ENCODE measurements around the gene EEF1G. TPM values are rescaled to one million over a fixed set of nuclear protein-coding genes. Genes with fewer than 3 reads are reported as not detected.
A peak's percentile ranks its signal among the peaks of the same experiment; 100 is the strongest.

The EEF1G gene
- total and polyA plus RNA-seq, 9 of the 15 experiments (the other 6 are each of a cell fraction or from before 2014, with no cell fraction given): 985 to 2,349 (median 2,035) TPM

DNA sequence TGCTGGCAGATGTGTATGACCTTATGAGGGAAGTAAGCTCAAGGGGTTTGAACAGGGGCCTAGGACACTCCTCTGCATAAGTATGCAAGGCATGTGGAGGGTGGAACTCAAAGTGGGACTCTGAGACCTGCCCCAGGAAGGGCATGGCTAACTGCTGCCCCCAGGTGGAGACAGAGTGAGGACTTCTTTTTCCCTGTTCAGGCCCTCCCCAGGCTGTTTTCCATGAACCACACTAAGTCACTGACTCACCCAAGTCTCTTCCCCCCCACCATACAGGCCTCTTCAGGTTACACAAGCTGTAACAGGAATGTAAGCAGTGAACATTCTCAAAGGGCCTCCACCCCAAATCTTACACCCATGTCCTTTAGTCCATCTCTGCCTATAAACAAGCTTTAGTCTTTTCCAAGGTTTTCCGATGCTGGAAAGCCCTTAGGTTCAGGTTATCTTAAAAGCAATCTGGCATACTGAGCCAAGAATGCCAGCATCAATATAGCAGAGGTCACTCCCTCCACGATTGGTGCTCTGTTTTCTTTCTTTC lies 13.1 kb downstream of the EEF1G start (continued):
- TF ChIP-seq JUND (IDR thresholded peaks at IDR 0.05; ENCODE audit: borderline replicate concordance, low read depth, low read length): peak; percentile 89
- peak; percentile 88; the same call in 2 of the 3 replicates for TF ChIP-seq JUND (tag; IDR thresholded peaks at IDR 0.05; ENCODE audit: borderline replicate concordance, low read depth, low read length)
- 0 out of 2 replicates have a peak, but pooled peaks have one; percentile 16 for TF ChIP-seq OTX1 (CRISPR knock-in tag; IDR thresholded peaks at IDR 0.05)
- no peak for TF ChIP-seq SP2 (IDR thresholded peaks at IDR 0.05; ENCODE audit: extremely low read depth, low read depth, low read length, poor library complexity, severe bottlenecking)
- peak; percentile 35; the same call in 1 of the 2 replicates for TF ChIP-seq MTA3 (IDR thresholded peaks at IDR 0.05; ENCODE audit: borderline replicate concordance)
- TF ChIP-seq, protein P1, sequence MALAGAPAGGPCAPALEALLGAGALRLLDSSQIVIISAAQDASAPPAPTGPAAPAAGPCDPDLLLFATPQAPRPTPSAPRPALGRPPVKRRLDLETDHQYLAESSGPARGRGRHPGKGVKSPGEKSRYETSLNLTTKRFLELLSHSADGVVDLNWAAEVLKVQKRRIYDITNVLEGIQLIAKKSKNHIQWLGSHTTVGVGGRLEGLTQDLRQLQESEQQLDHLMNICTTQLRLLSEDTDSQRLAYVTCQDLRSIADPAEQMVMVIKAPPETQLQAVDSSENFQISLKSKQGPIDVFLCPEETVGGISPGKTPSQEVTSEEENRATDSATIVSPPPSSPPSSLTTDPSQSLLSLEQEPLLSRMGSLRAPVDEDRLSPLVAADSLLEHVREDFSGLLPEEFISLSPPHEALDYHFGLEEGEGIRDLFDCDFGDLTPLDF (CRISPR knock-in tag; IDR thresholded peaks at IDR 0.05): no peak
- no peak for TF ChIP-seq HES1 (IDR thresholded peaks at IDR 0.05; ENCODE audit: low read depth)
- TF ChIP-seq ZNF79 (CRISPR knock-in tag; IDR thresholded peaks at IDR 0.05; ENCODE audit: low read depth): no peak
- no peak; the same call in 1 of the 2 replicates for TF ChIP-seq EHMT2 (IDR thresholded peaks at IDR 0.05)
- TF ChIP-seq TSC22D4 (tag; IDR thresholded peaks at IDR 0.05): no peak
- no peak for TF ChIP-seq USF2 (CRISPR knock-in tag; IDR thresholded peaks at IDR 0.05)
- TF ChIP-seq, protein P2, sequence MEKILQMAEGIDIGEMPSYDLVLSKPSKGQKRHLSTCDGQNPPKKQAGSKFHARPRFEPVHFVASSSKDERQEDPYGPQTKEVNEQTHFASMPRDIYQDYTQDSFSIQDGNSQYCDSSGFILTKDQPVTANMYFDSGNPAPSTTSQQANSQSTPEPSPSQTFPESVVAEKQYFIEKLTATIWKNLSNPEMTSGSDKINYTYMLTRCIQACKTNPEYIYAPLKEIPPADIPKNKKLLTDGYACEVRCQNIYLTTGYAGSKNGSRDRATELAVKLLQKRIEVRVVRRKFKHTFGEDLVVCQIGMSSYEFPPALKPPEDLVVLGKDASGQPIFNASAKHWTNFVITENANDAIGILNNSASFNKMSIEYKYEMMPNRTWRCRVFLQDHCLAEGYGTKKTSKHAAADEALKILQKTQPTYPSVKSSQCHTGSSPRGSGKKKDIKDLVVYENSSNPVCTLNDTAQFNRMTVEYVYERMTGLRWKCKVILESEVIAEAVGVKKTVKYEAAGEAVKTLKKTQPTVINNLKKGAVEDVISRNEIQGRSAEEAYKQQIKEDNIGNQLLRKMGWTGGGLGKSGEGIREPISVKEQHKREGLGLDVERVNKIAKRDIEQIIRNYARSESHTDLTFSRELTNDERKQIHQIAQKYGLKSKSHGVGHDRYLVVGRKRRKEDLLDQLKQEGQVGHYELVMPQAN (IDR thresholded peaks at IDR 0.05; ENCODE audit: borderline replicate concordance): no peak
- TF ChIP-seq, protein P3, sequence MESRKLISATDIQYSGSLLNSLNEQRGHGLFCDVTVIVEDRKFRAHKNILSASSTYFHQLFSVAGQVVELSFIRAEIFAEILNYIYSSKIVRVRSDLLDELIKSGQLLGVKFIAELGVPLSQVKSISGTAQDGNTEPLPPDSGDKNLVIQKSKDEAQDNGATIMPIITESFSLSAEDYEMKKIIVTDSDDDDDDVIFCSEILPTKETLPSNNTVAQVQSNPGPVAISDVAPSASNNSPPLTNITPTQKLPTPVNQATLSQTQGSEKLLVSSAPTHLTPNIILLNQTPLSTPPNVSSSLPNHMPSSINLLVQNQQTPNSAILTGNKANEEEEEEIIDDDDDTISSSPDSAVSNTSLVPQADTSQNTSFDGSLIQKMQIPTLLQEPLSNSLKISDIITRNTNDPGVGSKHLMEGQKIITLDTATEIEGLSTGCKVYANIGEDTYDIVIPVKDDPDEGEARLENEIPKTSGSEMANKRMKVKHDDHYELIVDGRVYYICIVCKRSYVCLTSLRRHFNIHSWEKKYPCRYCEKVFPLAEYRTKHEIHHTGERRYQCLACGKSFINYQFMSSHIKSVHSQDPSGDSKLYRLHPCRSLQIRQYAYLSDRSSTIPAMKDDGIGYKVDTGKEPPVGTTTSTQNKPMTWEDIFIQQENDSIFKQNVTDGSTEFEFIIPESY (CRISPR knock-in tag; IDR thresholded peaks at IDR 0.05): 0 out of 2 replicates have a peak, but pooled peaks have one; percentile 52
- no peak for TF ChIP-seq IRF2 (CRISPR knock-in tag; IDR thresholded peaks at IDR 0.05)
- TF ChIP-seq ARID3A (IDR thresholded peaks at IDR 0.05; ENCODE audit: borderline replicate concordance, low read depth, low read length): no peak
- TF ChIP-seq TOE1 (IDR thresholded peaks at IDR 0.05; ENCODE audit: borderline replicate concordance): no peak
- TF ChIP-seq TOE1 (CRISPR knock-in tag; IDR thresholded peaks at IDR 0.05; ENCODE audit: borderline replicate concordance, low read depth): no peak
- no peak for TF ChIP-seq ZNF551 (CRISPR knock-in tag; IDR thresholded peaks at IDR 0.05)

Measured in K562 (cell line).